HepG2 (cell line): Measurements from ENCODE around the gene GCC1. TPM values are rescaled to one million over a fixed set of nuclear protein-coding genes. Genes with fewer than 3 reads are reported as not detected.

ENCODE experiments used
- ATAC-seq: fragments of 200-7000 bp; cut with Tn5 transposase; 3 replicates; pipeline ENCODE4 v1.9.1; 2020; ENCODE audit warnings: mild to moderate bottlenecking, moderate library complexity
- BruUV-seq: library from RNA; stranded (reverse); fragments of 400-500 nt; replicated peaks from 2 replicates; lab custom pipeline; 2021; lab: Mats Ljungman, UMichigan
- CTCF ChIA-PET: fragments of 300-600 bp; formaldehyde crosslinking; extraction: SDS; loops from one replicate; lab custom pipeline; 2021; ENCODE audit warnings: low total read pairs, inconsistent platforms, low intra/inter-chr PET ratio; lab: Yijun Ruan, JAX
- POLR2A ChIA-PET: fragments of 350-600 bp; sonication (Branson Sonifier 250); formaldehyde crosslinking; loops from one replicate; lab custom pipeline; 2020; ENCODE audit warnings: antibody characterized with exemption, inconsistent platforms; lab: Yijun Ruan, JAX
- DNase-seq: peaks from one replicate; pipeline ENCODE4 v3.0.0-alpha.2; 2015; ENCODE audit warnings: low spot score
- FAIRE-seq: peaks from 3 replicates; lab custom pipeline; 2011; peaks lifted over from hg19 to GRCh38; lab: Jason Lieb, UNC
- H2AFZ ChIP-seq: one replicate; pipeline ENCODE4 v1.6.1; 2011; ENCODE audit warnings: low read length, inconsistent platforms
- H3K27ac ChIP-seq: fragments of 300-600 bp; 3 replicates; pipeline ENCODE4 v1.8.0; 2011; ENCODE audit warnings: mixed run types, mild to moderate bottlenecking, mixed read lengths, low read length, inconsistent platforms; ENCODE audit not compliant: insufficient read depth; ENCODE audit errors: extremely low read length
- H3K27me3 ChIP-seq, 2 experiments: fragments of 200-600 bp in 1 of 2; 2 replicates in 1 of 2; 3 replicates in 1 of 2; pipeline versions ENCODE4 v1.6.0 to v1.8.0; 2011; ENCODE audit warnings: low read length in 2 of 2, mild to moderate bottlenecking in 2 of 2, moderate library complexity in 2 of 2, inconsistent platforms in 1 of 2; ENCODE audit not compliant: insufficient read depth in 2 of 2, control insufficient read depth in 1 of 2
- H3K36me3 ChIP-seq, 2 experiments: fragments of 200-600 bp in 1 of 2; replicated peaks in 1 of 2; 2 replicates in 1 of 2; 3 replicates in 1 of 2; pipeline versions ENCODE4 v1.5.1 to v1.8.0; 2011; ENCODE audit warnings: low read length in 2 of 2, inconsistent platforms in 1 of 2; ENCODE audit not compliant: insufficient read depth in 2 of 2, control insufficient read depth in 1 of 2
- H3K4me1 ChIP-seq: 2 replicates; pipeline ENCODE4 v1.5.1; 2012; ENCODE audit warnings: low read length, inconsistent platforms; ENCODE audit not compliant: insufficient read depth
- H3K4me2 ChIP-seq: 2 replicates; pipeline ENCODE4 v1.6.0; 2011; ENCODE audit warnings: low read depth, low read length, inconsistent platforms
- H3K4me3 ChIP-seq, 3 experiments: fragments of 200-600 bp in 1 of 3; sonication (generic), shearing (Covaris generic) in 1 of 3; replicated peaks in 1 of 3; 2 replicates each; pipeline ENCODE4 v1.5.1; 2011 to 2016; ENCODE audit warnings: low read length in 3 of 3, inconsistent platforms in 2 of 3, low read depth in 2 of 3, mild to moderate bottlenecking in 2 of 3, control low read depth in 1 of 3, mixed read lengths in 1 of 3; ENCODE audit not compliant: insufficient read depth in 1 of 3
- H3K79me2 ChIP-seq: one replicate; pipeline ENCODE4 v1.6.1; 2011; ENCODE audit warnings: low read length, inconsistent platforms; ENCODE audit not compliant: insufficient read depth
- H3K9ac ChIP-seq: 2 replicates; pipeline ENCODE4 v1.6.0; 2011; ENCODE audit warnings: mild to moderate bottlenecking, low read depth, low read length, inconsistent platforms; ENCODE audit not compliant: insufficient read depth
- H3K9me3 ChIP-seq: 2 replicates; pipeline ENCODE4 v1.5.1; 2012; ENCODE audit warnings: mild to moderate bottlenecking, low read length
- H4K20me1 ChIP-seq: 2 replicates; pipeline ENCODE4 v1.6.0; 2011; ENCODE audit warnings: inconsistent platforms, mild to moderate bottlenecking, low read length, moderate library complexity; ENCODE audit not compliant: insufficient read depth
- AGO2 ChIP-seq: fragments of 200-400 bp; formaldehyde crosslinking; optimal IDR thresholded peaks from 2 replicates; pipeline ENCODE3; 2017; ENCODE audit warnings: mild to moderate bottlenecking, low read depth, low read length, moderate library complexity
- NFIC ChIP-seq: IDR thresholded peaks from 2 replicates; pipeline ENCODE4 v1.6.1; 2012; ENCODE audit warnings: mild to moderate bottlenecking, low read length, inconsistent platforms
- SMAD1 ChIP-seq: sonication (generic); formaldehyde crosslinking; IDR thresholded peaks from 2 replicates; pipeline ENCODE4 v1.4.0; 2020; ENCODE audit warnings: missing genetic modification reagents, low read depth, mild to moderate bottlenecking, borderline replicate concordance
- SNRNP70 ChIP-seq: fragments of 200-400 bp; formaldehyde crosslinking; IDR thresholded peaks from 2 replicates; pipeline ENCODE4 v1.6.1; 2017; ENCODE audit warnings: mild to moderate bottlenecking, low read depth, low read length, moderate library complexity
- SP4 ChIP-seq: sonication (generic); formaldehyde crosslinking; IDR thresholded peaks from 2 replicates; pipeline ENCODE4 v1.8.1; 2023; ENCODE audit warnings: mild to moderate bottlenecking, missing genetic modification reagents
- SRF ChIP-seq: IDR thresholded peaks from 2 replicates; pipeline ENCODE4 v1.6.1; 2011; ENCODE audit warnings: mild to moderate bottlenecking, low read depth, low read length, moderate library complexity
- TEAD2 ChIP-seq: sonication (generic); formaldehyde crosslinking; IDR thresholded peaks from 2 replicates; pipeline ENCODE4 v1.9.0; 2021; ENCODE audit warnings: missing genetic modification reagents
- U2AF1 ChIP-seq: fragments of 200-400 bp; formaldehyde crosslinking; optimal IDR thresholded peaks from 2 replicates; pipeline ENCODE3; 2017; ENCODE audit warnings: mild to moderate bottlenecking, low read depth, low read length
- U2AF2 ChIP-seq: fragments of 200-400 bp; formaldehyde crosslinking; IDR thresholded peaks from 2 replicates; pipeline ENCODE4 v1.6.1; 2017; ENCODE audit warnings: low read depth, mild to moderate bottlenecking, low read length
- YEATS4 ChIP-seq: sonication (generic); formaldehyde crosslinking; IDR thresholded peaks from 2 replicates; pipeline ENCODE4 v1.4.0; 2020; ENCODE audit warnings: missing genetic modification reagents, borderline replicate concordance
- ZBTB7B ChIP-seq: sonication (generic); formaldehyde crosslinking; IDR thresholded peaks from 2 replicates; pipeline ENCODE4 v1.4.0; 2020; ENCODE audit warnings: missing genetic modification reagents
- ZFP36 ChIP-seq: fragments of 150-350 bp; IDR thresholded peaks from 2 replicates; pipeline ENCODE4 v1.6.1; 2018; ENCODE audit warnings: borderline replicate concordance, low read length, low read depth; ENCODE audit not compliant: partially characterized antibody
- ZNF563 ChIP-seq: sonication (generic); formaldehyde crosslinking; IDR thresholded peaks from 2 replicates; pipeline ENCODE4 v1.8.0; 2022; ENCODE audit warnings: mild to moderate bottlenecking, moderate library complexity, missing genetic modification reagents
- ZNF644 ChIP-seq: IDR thresholded peaks from 2 replicates; pipeline ENCODE4 v1.6.1; 2016; ENCODE audit warnings: low read depth
- WGBS: methylation state at CpG from one replicate; pipeline ENCODE4 v1.1.6; 2017; ENCODE audit warnings: low lambda C conversion rate; 5-methylcytosine and 5-hydroxymethylcytosine counted together
- in situ Hi-C: cut with HindIII; loops from 2 replicates; pipeline ENCODE4 v1.10.0; 2017; ENCODE audit warnings: low pct_unique_long_range_greater_than_20kb; ENCODE audit not compliant: extremely low pct_ligation_motif_present
- intact Hi-C: fragments of 100-400 bp; cut with micrococcal nuclease; formaldehyde crosslinking; loops from one replicate; pipeline ENCODE4 v1.10.0; 2022; ENCODE audit not compliant: unreplicated experiment
- polyA plus RNA-seq, 8 experiments: library from polyadenylated mRNA; depleted of rRNA in 3 of 8; stranded (reverse) in 7 of 8; unstranded in 1 of 8; fragments of >200 nt; fragmentation: Illumina TruSeq in 4 of 8; extraction: Trizol in 4 of 8; gene quantifications; 2 replicates each; pipeline versions ENCODE4 v1.2.1 to v1.2.3, GENCODE V29; 2011 to 2016; ENCODE audit warnings: low read depth in 4 of 8, missing spikeins in 1 of 8, mixed read lengths in 1 of 8; ENCODE audit not compliant: insufficient read depth in 1 of 8
- total RNA-seq, 5 experiments: library from RNA; depleted of rRNA; stranded (reverse); fragments of >200 nt; fragmentation: Illumina TruSeq; extraction: Trizol; gene quantifications; 2 replicates each; pipeline ENCODE4 v1.2.3, GENCODE V29; 2016; ENCODE audit warnings: low read depth in 1 of 5
- TF ChIP-seq, protein P1 (sequence below): sonication (generic); formaldehyde crosslinking; conservative IDR thresholded peaks from 2 replicates; pipeline ENCODE4 v1.4.0; 2020; ENCODE audit warnings: mild to moderate bottlenecking, missing genetic modification reagents, moderate library complexity
- TF ChIP-seq, protein P2 (sequence below): fragments of 450-650 bp; IDR thresholded peaks from 2 replicates; pipeline ENCODE4 v1.6.1; 2016
- TF ChIP-seq, protein P3 (sequence below): sonication (generic); formaldehyde crosslinking; IDR thresholded peaks from 2 replicates; pipeline ENCODE4 v1.5.0; 2020; ENCODE audit warnings: mild to moderate bottlenecking, missing genetic modification reagents, moderate library complexity
- TF ChIP-seq, protein P4 (sequence below): sonication (generic); formaldehyde crosslinking; IDR thresholded peaks from 2 replicates; pipeline ENCODE4 v1.4.0; 2020; ENCODE audit warnings: mild to moderate bottlenecking, missing genetic modification reagents

GCC1 gene
- total and polyA plus RNA-seq, 2 of the 13 experiments (the other 11 are each of a cell fraction or from before 2014, with no cell fraction given), result 2.5 to 15.3 TPM

DNA sequence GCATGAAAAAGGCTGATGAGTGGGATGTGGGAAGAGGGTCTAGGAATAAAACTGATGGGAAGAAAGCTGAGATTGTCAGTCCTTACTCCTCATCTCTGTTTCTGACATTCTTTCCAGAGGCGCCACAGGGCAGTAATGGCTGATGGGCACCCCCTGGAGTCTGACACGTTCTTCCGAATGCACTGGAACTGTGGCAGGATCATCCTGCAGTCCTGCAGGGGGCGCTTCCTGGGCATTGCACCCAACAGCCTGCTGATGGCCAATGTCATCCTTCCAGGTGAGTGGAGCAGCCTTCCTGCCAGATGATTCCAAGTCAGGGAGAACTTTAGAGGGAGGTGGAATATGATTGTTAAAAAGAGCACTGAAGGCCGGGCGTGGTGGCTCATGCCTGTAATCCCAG, 12.9 kb upstream of the GCC1 start:
- no peak overlapping the region for H2AFZ ChIP-seq
- ChIA-PET POLR2A (no interaction called here), CTCF (no interaction called here)
- 67% methylated on average over 3 of the region's 6 CpGs for WGBS
- no peak overlapping the region for H3K9ac ChIP-seq
- intact Hi-C loops (no loop called here), in situ Hi-C loops (no loop called here)
- H3K79me2 ChIP-seq, result no peaks in the 10 kb centered on the region
- DNase-seq (peak; percentile 27), FAIRE-seq (no peak), ATAC-seq (peak; percentile 79)
- H3K27ac ChIP-seq, result no peak overlapping the region
- H3K9me3 ChIP-seq, result no peaks in the 10 kb centered on the region
- peaks cover 7% of the 10 kb centered on the region; the same call in 1 of the 2 replicates for H3K4me1 ChIP-seq
- H3K4me2 ChIP-seq, result no peak overlapping the region
- BruUV-seq, result no TSS peak
- H4K20me1 ChIP-seq, result no peaks in the 10 kb centered on the region
- H3K27me3 ChIP-seq, result peaks cover 0 to 4% of the 10 kb centered on the region in 2 experiments; a peak in 3 of 5 replicates
- H3K36me3 ChIP-seq, result no peaks in the 10 kb centered on the region
- no peak overlapping the region for H3K4me3 ChIP-seq
- TF ChIP-seq SRF (no peak), AGO2 (no peak), ZFP36 (no peak), U2AF1 (no peak), SMAD1 (no peak), YEATS4 (CRISPR knock-in tag) (no peak), TEAD2 (CRISPR knock-in tag) (no peak), SP4 (CRISPR knock-in tag) (no peak), SNRNP70 (no peak), ZNF644 (CRISPR knock-in tag) (no peak), ZNF563 (no peak), ZBTB7B (no peak), U2AF2 (no peak), NFIC (no peak)
- TF ChIP-seq, protein P1, sequence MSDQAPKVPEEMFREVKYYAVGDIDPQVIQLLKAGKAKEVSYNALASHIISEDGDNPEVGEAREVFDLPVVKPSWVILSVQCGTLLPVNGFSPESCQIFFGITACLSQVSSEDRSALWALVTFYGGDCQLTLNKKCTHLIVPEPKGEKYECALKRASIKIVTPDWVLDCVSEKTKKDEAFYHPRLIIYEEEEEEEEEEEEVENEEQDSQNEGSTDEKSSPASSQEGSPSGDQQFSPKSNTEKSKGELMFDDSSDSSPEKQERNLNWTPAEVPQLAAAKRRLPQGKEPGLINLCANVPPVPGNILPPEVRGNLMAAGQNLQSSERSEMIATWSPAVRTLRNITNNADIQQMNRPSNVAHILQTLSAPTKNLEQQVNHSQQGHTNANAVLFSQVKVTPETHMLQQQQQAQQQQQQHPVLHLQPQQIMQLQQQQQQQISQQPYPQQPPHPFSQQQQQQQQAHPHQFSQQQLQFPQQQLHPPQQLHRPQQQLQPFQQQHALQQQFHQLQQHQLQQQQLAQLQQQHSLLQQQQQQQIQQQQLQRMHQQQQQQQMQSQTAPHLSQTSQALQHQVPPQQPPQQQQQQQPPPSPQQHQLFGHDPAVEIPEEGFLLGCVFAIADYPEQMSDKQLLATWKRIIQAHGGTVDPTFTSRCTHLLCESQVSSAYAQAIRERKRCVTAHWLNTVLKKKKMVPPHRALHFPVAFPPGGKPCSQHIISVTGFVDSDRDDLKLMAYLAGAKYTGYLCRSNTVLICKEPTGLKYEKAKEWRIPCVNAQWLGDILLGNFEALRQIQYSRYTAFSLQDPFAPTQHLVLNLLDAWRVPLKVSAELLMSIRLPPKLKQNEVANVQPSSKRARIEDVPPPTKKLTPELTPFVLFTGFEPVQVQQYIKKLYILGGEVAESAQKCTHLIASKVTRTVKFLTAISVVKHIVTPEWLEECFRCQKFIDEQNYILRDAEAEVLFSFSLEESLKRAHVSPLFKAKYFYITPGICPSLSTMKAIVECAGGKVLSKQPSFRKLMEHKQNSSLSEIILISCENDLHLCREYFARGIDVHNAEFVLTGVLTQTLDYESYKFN (CRISPR knock-in tag), result no peak
- TF ChIP-seq, protein P2, sequence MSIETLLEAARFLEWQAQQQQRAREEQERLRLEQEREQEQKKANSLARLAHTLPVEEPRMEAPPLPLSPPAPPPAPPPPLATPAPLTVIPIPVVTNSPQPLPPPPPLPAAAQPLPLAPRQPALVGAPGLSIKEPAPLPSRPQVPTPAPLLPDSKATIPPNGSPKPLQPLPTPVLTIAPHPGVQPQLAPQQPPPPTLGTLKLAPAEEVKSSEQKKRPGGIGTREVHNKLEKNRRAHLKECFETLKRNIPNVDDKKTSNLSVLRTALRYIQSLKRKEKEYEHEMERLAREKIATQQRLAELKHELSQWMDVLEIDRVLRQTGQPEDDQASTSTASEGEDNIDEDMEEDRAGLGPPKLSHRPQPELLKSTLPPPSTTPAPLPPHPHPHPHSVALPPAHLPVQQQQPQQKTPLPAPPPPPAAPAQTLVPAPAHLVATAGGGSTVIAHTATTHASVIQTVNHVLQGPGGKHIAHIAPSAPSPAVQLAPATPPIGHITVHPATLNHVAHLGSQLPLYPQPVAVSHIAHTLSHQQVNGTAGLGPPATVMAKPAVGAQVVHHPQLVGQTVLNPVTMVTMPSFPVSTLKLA, result no peak
- TF ChIP-seq, protein P3, sequence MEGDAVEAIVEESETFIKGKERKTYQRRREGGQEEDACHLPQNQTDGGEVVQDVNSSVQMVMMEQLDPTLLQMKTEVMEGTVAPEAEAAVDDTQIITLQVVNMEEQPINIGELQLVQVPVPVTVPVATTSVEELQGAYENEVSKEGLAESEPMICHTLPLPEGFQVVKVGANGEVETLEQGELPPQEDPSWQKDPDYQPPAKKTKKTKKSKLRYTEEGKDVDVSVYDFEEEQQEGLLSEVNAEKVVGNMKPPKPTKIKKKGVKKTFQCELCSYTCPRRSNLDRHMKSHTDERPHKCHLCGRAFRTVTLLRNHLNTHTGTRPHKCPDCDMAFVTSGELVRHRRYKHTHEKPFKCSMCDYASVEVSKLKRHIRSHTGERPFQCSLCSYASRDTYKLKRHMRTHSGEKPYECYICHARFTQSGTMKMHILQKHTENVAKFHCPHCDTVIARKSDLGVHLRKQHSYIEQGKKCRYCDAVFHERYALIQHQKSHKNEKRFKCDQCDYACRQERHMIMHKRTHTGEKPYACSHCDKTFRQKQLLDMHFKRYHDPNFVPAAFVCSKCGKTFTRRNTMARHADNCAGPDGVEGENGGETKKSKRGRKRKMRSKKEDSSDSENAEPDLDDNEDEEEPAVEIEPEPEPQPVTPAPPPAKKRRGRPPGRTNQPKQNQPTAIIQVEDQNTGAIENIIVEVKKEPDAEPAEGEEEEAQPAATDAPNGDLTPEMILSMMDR (CRISPR knock-in tag), result peak; percentile 69
- TF ChIP-seq, protein P4, sequence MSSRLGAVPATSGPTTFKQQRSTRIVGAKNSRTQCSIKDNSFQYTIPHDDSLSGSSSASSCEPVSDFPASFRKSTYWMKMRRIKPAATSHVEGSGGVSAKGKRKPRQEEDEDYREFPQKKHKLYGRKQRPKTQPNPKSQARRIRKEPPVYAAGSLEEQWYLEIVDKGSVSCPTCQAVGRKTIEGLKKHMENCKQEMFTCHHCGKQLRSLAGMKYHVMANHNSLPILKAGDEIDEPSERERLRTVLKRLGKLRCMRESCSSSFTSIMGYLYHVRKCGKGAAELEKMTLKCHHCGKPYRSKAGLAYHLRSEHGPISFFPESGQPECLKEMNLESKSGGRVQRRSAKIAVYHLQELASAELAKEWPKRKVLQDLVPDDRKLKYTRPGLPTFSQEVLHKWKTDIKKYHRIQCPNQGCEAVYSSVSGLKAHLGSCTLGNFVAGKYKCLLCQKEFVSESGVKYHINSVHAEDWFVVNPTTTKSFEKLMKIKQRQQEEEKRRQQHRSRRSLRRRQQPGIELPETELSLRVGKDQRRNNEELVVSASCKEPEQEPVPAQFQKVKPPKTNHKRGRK (CRISPR knock-in tag), result no peak
